ENCODE measurements around the gene AHDC1. TPM values are rescaled to one million over a fixed set of nuclear protein-coding genes. Genes with fewer than 3 reads are reported as not detected.

The AHDC1 gene
- polyA plus RNA-seq, 1 donor from 2014 or later = 5.3 TPM

DNA sequence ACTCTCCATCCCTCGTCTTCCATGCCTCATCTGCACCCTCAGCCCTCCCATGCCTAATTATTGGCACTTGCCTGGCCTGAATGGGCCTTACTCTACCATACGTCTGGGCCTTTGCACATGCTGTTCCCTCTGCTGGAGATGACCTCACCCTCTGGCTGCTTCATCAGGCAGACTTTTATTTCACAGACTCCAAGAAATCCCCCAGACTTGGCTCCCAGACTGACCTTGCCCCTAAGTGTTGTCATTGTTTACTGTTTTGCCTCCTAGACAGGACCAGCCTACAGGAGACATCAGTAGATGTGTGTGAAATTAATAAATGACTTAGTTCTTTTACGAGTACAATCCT lies 5.2 kb upstream of the AHDC1 start:
- Histone ChIP-seq H3K9me3 (ENCODE audit: low read length) (no peaks in the 10 kb centered on the region), H3K4me3 (ENCODE audit: low read length) (no peak overlapping the region), H3K9ac (ENCODE audit: low read length) (no peak overlapping the region), H3K9me2 (ENCODE audit: insufficient read depth, low read length) (no peaks in the 10 kb centered on the region), H3K27me3 (ENCODE audit: insufficient read depth, low read depth, low read length) (no peaks in the 10 kb centered on the region), H3F3A (ENCODE audit: insufficient read depth, low read length, poor library complexity, severe bottlenecking) (no peaks in the 10 kb centered on the region), H3K79me2 (replicated peaks; ENCODE audit: insufficient read depth, low read length) (peaks cover 4% of the 10 kb centered on the region), H3K36me3 (ENCODE audit: insufficient read depth, low read length) (no peaks in the 10 kb centered on the region), H4K20me1 (ENCODE audit: insufficient read depth) (no peaks in the 10 kb centered on the region), H3K27ac (ENCODE audit: low read length) (no peak overlapping the region), H3K4me2 (ENCODE audit: low read length) (no peak overlapping the region), H2AFZ (ENCODE audit: low read depth, low read length) (no peak overlapping the region)
- no peak for TF ChIP-seq MXI1 (conservative IDR thresholded peaks at IDR 0.05; ENCODE audit: poor library complexity, severe bottlenecking)
- TF ChIP-seq TAF1 (IDR thresholded peaks at IDR 0.05; ENCODE audit: low read depth) = no peak
- no peak for TF ChIP-seq RAD21 (conservative IDR thresholded peaks at IDR 0.05)
- TF ChIP-seq, protein P1, sequence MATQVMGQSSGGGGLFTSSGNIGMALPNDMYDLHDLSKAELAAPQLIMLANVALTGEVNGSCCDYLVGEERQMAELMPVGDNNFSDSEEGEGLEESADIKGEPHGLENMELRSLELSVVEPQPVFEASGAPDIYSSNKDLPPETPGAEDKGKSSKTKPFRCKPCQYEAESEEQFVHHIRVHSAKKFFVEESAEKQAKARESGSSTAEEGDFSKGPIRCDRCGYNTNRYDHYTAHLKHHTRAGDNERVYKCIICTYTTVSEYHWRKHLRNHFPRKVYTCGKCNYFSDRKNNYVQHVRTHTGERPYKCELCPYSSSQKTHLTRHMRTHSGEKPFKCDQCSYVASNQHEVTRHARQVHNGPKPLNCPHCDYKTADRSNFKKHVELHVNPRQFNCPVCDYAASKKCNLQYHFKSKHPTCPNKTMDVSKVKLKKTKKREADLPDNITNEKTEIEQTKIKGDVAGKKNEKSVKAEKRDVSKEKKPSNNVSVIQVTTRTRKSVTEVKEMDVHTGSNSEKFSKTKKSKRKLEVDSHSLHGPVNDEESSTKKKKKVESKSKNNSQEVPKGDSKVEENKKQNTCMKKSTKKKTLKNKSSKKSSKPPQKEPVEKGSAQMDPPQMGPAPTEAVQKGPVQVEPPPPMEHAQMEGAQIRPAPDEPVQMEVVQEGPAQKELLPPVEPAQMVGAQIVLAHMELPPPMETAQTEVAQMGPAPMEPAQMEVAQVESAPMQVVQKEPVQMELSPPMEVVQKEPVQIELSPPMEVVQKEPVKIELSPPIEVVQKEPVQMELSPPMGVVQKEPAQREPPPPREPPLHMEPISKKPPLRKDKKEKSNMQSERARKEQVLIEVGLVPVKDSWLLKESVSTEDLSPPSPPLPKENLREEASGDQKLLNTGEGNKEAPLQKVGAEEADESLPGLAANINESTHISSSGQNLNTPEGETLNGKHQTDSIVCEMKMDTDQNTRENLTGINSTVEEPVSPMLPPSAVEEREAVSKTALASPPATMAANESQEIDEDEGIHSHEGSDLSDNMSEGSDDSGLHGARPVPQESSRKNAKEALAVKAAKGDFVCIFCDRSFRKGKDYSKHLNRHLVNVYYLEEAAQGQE (IDR thresholded peaks at IDR 0.05; ENCODE audit: borderline replicate concordance) = no peak
- TF ChIP-seq CTCF (IDR thresholded peaks at IDR 0.05; ENCODE audit: poor library complexity, severe bottlenecking) = no peak
- TF ChIP-seq SMC3 (conservative IDR thresholded peaks at IDR 0.05; ENCODE audit: poor library complexity) = no peak
- no peak for TF ChIP-seq EZH2 (IDR thresholded peaks at IDR 0.05; ENCODE audit: borderline replicate concordance, insufficient read depth, low read length, poor library complexity, severe bottlenecking)
- no peak for TF ChIP-seq POLR2AphosphoS5 (IDR thresholded peaks at IDR 0.05)
- no peak for TF ChIP-seq EP300 (conservative IDR thresholded peaks at IDR 0.05; ENCODE audit: poor library complexity, severe bottlenecking)

- peaks cover 5% of the 10 kb centered on the region for H4K20me1 ChIP-seq (ENCODE audit: insufficient read depth)
- no peaks in the 10 kb centered on the region for H3K9me3 ChIP-seq (ENCODE audit: low read length)
- H3K27ac ChIP-seq (ENCODE audit: low read length) = no peak overlapping the region
- H3K36me3 ChIP-seq (ENCODE audit: insufficient read depth, low read length) = no peaks in the 10 kb centered on the region
- peaks cover 18% of the 10 kb centered on the region for H3K79me2 ChIP-seq (replicated peaks; ENCODE audit: insufficient read depth, low read length)
- H2AFZ ChIP-seq (ENCODE audit: low read depth, low read length) = no peak overlapping the region
- H3K4me3 ChIP-seq (ENCODE audit: low read length) = no peak overlapping the region
- no peaks in the 10 kb centered on the region for H3K27me3 ChIP-seq (ENCODE audit: insufficient read depth, low read depth, low read length)
- H3K9me2 ChIP-seq (ENCODE audit: insufficient read depth, low read length) = no peaks in the 10 kb centered on the region
- TF ChIP-seq POLR2AphosphoS5 (IDR thresholded peaks at IDR 0.05) (no peak), RAD21 (conservative IDR thresholded peaks at IDR 0.05) (no peak), SMC3 (conservative IDR thresholded peaks at IDR 0.05; ENCODE audit: poor library complexity) (no peak), TAF1 (IDR thresholded peaks at IDR 0.05; ENCODE audit: low read depth) (no peak), CTCF (IDR thresholded peaks at IDR 0.05; ENCODE audit: poor library complexity, severe bottlenecking) (no peak)
- no peak overlapping the region for H3K9ac ChIP-seq (ENCODE audit: low read length)
- H3K4me2 ChIP-seq (ENCODE audit: low read length) = no peak overlapping the region
- H3F3A ChIP-seq (ENCODE audit: insufficient read depth, low read length, poor library complexity, severe bottlenecking) = no peaks in the 10 kb centered on the region
These were observed 3.4 kb upstream of the AHDC1 start for GRCh38 chr1:27607239-27607804.

All from neural cell (in vitro differentiated cells).